HEK293 (cell line): ENCODE results near the gene MYMK.

ENCODE experiments used
- CTCF ChIP-seq: fragments of 450-650 bp; formaldehyde crosslinking; IDR thresholded peaks from 2 replicates; pipeline ENCODE4 v1.5.1; 2016; ENCODE audit warnings: missing biosample characterization, missing genetic modification characterization
- PBX3 ChIP-seq: sonication (generic); formaldehyde crosslinking; IDR thresholded peaks from 2 replicates; pipeline ENCODE4 v1.8.1; 2022; ENCODE audit warnings: mild to moderate bottlenecking, moderate library complexity, missing genetic modification reagents
- REPIN1 ChIP-seq: fragments of 450-650 bp; formaldehyde crosslinking; IDR thresholded peaks from 2 replicates; pipeline ENCODE4 v1.5.1; 2017; ENCODE audit warnings: missing biosample characterization, missing genetic modification characterization, low read depth
- REST ChIP-seq: fragments of 450-650 bp; formaldehyde crosslinking; IDR thresholded peaks from 2 replicates; pipeline ENCODE4 v1.5.1; 2016; ENCODE audit warnings: missing biosample characterization, missing genetic modification characterization
- SP2 ChIP-seq: fragments of 450-650 bp; formaldehyde crosslinking; IDR thresholded peaks from 2 replicates; pipeline ENCODE4 v1.5.1; 2016; ENCODE audit warnings: missing biosample characterization, missing genetic modification characterization
- ZNF302 ChIP-seq: fragments of 450-650 bp; formaldehyde crosslinking; IDR thresholded peaks from 2 replicates; pipeline ENCODE4 v1.5.1; 2016; ENCODE audit warnings: missing biosample characterization, missing genetic modification characterization, low read depth

GRCh38 chr9:133527444-133527920 lies 2.7 kb upstream of the MYMK start:
- no peak for TF ChIP-seq CTCF (tag by site-specific recombination)
- no peak for TF ChIP-seq REPIN1
- TF ChIP-seq ZNF302 (tag by site-specific recombination), result no peak
- TF ChIP-seq SP2 (tag by site-specific recombination), result no peak
- no peak for TF ChIP-seq REST
- no peak for TF ChIP-seq PBX3 (CRISPR knock-in tag)
